Duodenal mucosa (tissue), 2 donors: ENCODE results near the gene SHISA4.

ENCODE experiments used
- H3K27ac ChIP-seq: one replicate; pipeline ENCODE4 v1.7.0; 2013; ENCODE audit warnings: low read depth, low read length
- H3K27me3 ChIP-seq, 2 donors: one replicate each; pipeline ENCODE4 v1.7.0; 2013; ENCODE audit warnings: low read length in 2 of 2, control low read depth in 1 of 2; ENCODE audit not compliant: insufficient read depth in 2 of 2, control insufficient read depth in 1 of 2
- H3K36me3 ChIP-seq, 2 donors: one replicate each; pipeline ENCODE4 v1.7.0; 2013; ENCODE audit warnings: low read length in 2 of 2, control low read depth in 1 of 2; ENCODE audit not compliant: insufficient read depth in 2 of 2, control insufficient read depth in 1 of 2
- H3K4me1 ChIP-seq, 2 donors: one replicate each; pipeline ENCODE4 v1.7.0; 2013; ENCODE audit warnings: low read length in 2 of 2, control low read depth in 1 of 2; ENCODE audit not compliant: insufficient read depth in 2 of 2, control insufficient read depth in 1 of 2
- H3K4me3 ChIP-seq, 2 donors: one replicate each; pipeline ENCODE4 v1.7.0; 2013; ENCODE audit warnings: low read length in 2 of 2, low read depth in 1 of 2
- H3K9ac ChIP-seq, 2 donors: one replicate each; pipeline ENCODE4 v1.7.0; 2013; ENCODE audit warnings: low read length in 2 of 2, low read depth in 1 of 2
- H3K9me3 ChIP-seq, 2 donors: one replicate each; pipeline ENCODE4 v1.7.0; 2013; ENCODE audit warnings: low read length in 2 of 2, control low read depth in 1 of 2; ENCODE audit not compliant: control insufficient read depth in 1 of 2

Gene SHISA4

GRCh38 chr1:201889090-201889968, 631 bp downstream of the SHISA4 start:
- Histone ChIP-seq H3K4me3 (peak overlapping the region; percentile 68 to 71), H3K27ac (no peak overlapping the region), H3K9ac (peak overlapping the region in 1 of 2 donors; percentile 60), H3K4me1 (peaks cover 8 to 13% of the 10 kb centered on the region in 2 donors), H3K9me3 (no peaks in the 10 kb centered on the region), H3K36me3 (no peaks in the 10 kb centered on the region), H3K27me3 (peaks cover 28 to 37% of the 10 kb centered on the region in 2 donors)

GRCh38 chr1:201890223-201890622, 1.5 kb downstream of the SHISA4 start:
- H3K4me1 ChIP-seq = peaks cover 8 to 13% of the 10 kb centered on the region in 2 donors
- H3K9ac ChIP-seq = no peak overlapping the region
- peaks cover 28 to 36% of the 10 kb centered on the region in 2 donors for H3K27me3 ChIP-seq
- no peak overlapping the region for H3K27ac ChIP-seq
- H3K9me3 ChIP-seq = no peaks in the 10 kb centered on the region
- no peaks in the 10 kb centered on the region for H3K36me3 ChIP-seq
- no peak overlapping the region for H3K4me3 ChIP-seq

- peaks cover 28 to 36% of the 10 kb centered on the region in 2 donors for H3K27me3 ChIP-seq
- H3K9me3 ChIP-seq = no peaks in the 10 kb centered on the region
- no peak overlapping the region for H3K9ac ChIP-seq
- no peak overlapping the region for H3K4me3 ChIP-seq
- no peaks in the 10 kb centered on the region for H3K36me3 ChIP-seq
- H3K27ac ChIP-seq = no peak overlapping the region
- peaks cover 8 to 13% of the 10 kb centered on the region in 2 donors for H3K4me1 ChIP-seq
Observed at GRCh38 chr1:201890806-201891450, 2.2 kb downstream of the SHISA4 start.

GRCh38 chr1:201891451-201892045, 2.9 kb downstream of the SHISA4 start:
- H3K27me3 ChIP-seq = peaks cover 28 to 36% of the 10 kb centered on the region in 2 donors
- H3K9ac ChIP-seq = no peak overlapping the region
- H3K9me3 ChIP-seq = no peaks in the 10 kb centered on the region
- H3K27ac ChIP-seq = no peak overlapping the region
- no peaks in the 10 kb centered on the region for H3K36me3 ChIP-seq
- H3K4me3 ChIP-seq = no peak overlapping the region
- H3K4me1 ChIP-seq = peaks cover 8 to 16% of the 10 kb centered on the region in 2 donors

- Histone ChIP-seq H3K9me3 (no peaks in the 10 kb centered on the region), H3K27ac (no peak overlapping the region), H3K36me3 (no peaks in the 10 kb centered on the region), H3K27me3 (peaks cover 28 to 31% of the 10 kb centered on the region in 2 donors), H3K9ac (no peak overlapping the region), H3K4me3 (no peak overlapping the region), H3K4me1 (peaks cover 8 to 16% of the 10 kb centered on the region in 2 donors)
Observed at GRCh38 chr1:201892211-201892610, 3.5 kb downstream of the SHISA4 start.

GRCh38 chr1:201893431-201893830, 4.7 kb downstream of the SHISA4 start:
- Histone ChIP-seq H3K36me3 (no peaks in the 10 kb centered on the region), H3K4me1 (peaks cover 8 to 10% of the 10 kb centered on the region in 2 donors), H3K27ac (no peak overlapping the region), H3K27me3 (peaks cover 19 to 20% of the 10 kb centered on the region in 2 donors), H3K9me3 (no peaks in the 10 kb centered on the region), H3K9ac (no peak overlapping the region), H3K4me3 (no peak overlapping the region)

- Histone ChIP-seq H3K4me3 (no peak overlapping the region), H3K27me3 (peaks cover 9 to 13% of the 10 kb centered on the region in 2 donors), H3K9ac (no peak overlapping the region), H3K27ac (no peak overlapping the region), H3K36me3 (no peaks in the 10 kb centered on the region), H3K4me1 (peaks cover 1 to 4% of the 10 kb centered on the region in 2 donors), H3K9me3 (no peaks in the 10 kb centered on the region)
Observed at GRCh38 chr1:201894343-201895119, 5.8 kb downstream of the SHISA4 start.

- no peak overlapping the region for H3K9ac ChIP-seq
- H3K9me3 ChIP-seq = no peaks in the 10 kb centered on the region
- no peaks in the 10 kb centered on the region for H3K36me3 ChIP-seq
- no peak overlapping the region for H3K27ac ChIP-seq
- peaks cover 0 to 3% of the 10 kb centered on the region in 2 donors for H3K4me1 ChIP-seq
- H3K27me3 ChIP-seq = peaks cover 4 to 8% of the 10 kb centered on the region in 2 donors
- no peak overlapping the region for H3K4me3 ChIP-seq
Observed at GRCh38 chr1:201895120-201895665, 6.5 kb downstream of the SHISA4 start.

- peaks cover 0 to 3% of the 10 kb centered on the region in 2 donors for H3K4me1 ChIP-seq
- no peaks in the 10 kb centered on the region for H3K36me3 ChIP-seq
- H3K9ac ChIP-seq = peak overlapping the region in 1 of 2 donors; percentile 35
- no peaks in the 10 kb centered on the region for H3K27me3 ChIP-seq
- no peak overlapping the region for H3K27ac ChIP-seq
- no peaks in the 10 kb centered on the region for H3K9me3 ChIP-seq
- H3K4me3 ChIP-seq = peak overlapping the region in 1 of 2 donors; percentile 34
Observed at GRCh38 chr1:201895913-201896807, 7.5 kb downstream of the SHISA4 start.
